Activated T-helper 17 cell treated with anti-CD3 and anti-CD28 coated beads, Interleukin-2, amount 50 U/mL, for 72 hours (primary cell): ENCODE data around the gene NRG3. TPM values are rescaled to one million over a fixed set of nuclear protein-coding genes. Genes with fewer than 3 reads are reported as not detected.
"Not testable (repeated sequence)": the region's sequence is repeated elsewhere in the genome, so short reads cannot be mapped to it uniquely, and the experiment has no call there.

Experiments used
- ATAC-seq: fragments of 150-1000 bp; cut with Tn5 transposase; replicated peaks from 2 replicates; pipeline ENCODE4 v1.10.0; 2021; ENCODE audit warnings: mild to moderate bottlenecking, moderate library complexity
- H3K27ac Mint-ChIP-seq: one replicate; pipeline ENCODE4 v1.8.0; 2022; ENCODE audit warnings: mixed read lengths
- H3K27me3 Mint-ChIP-seq: one replicate; pipeline ENCODE4 v1.8.0; 2022; ENCODE audit warnings: mixed read lengths
- H3K36me3 Mint-ChIP-seq: one replicate; pipeline ENCODE4 v1.8.0; 2022; ENCODE audit warnings: low read depth, mild to moderate bottlenecking, mixed read lengths
- H3K4me1 Mint-ChIP-seq: one replicate; pipeline ENCODE4 v1.8.0; 2022; ENCODE audit warnings: mixed read lengths
- H3K4me3 Mint-ChIP-seq: one replicate; pipeline ENCODE4 v1.8.0; 2022; ENCODE audit warnings: mild to moderate bottlenecking, mixed read lengths
- H3K9me3 Mint-ChIP-seq: one replicate; pipeline ENCODE4 v1.8.0; 2022; ENCODE audit warnings: mixed read lengths
- total RNA-seq, 2 donors: library from RNA; stranded (reverse); gene quantifications; one replicate each; pipeline ENCODE4 v1.2.3, GENCODE V29; 2022

The NRG3 gene
- total RNA-seq, 2 donors from 2014 or later, result not detected

- no peaks in the 10 kb centered on the region for H3K27me3 Mint-ChIP-seq
- no peaks in the 10 kb centered on the region for H3K36me3 Mint-ChIP-seq
- no peaks in the 10 kb centered on the region for H3K4me1 Mint-ChIP-seq
- no peak overlapping the region for H3K27ac Mint-ChIP-seq
- no peak overlapping the region for H3K4me3 Mint-ChIP-seq
- H3K9me3 Mint-ChIP-seq, result no peaks in the 10 kb centered on the region
- ATAC-seq, result no peak
These were observed 1047.1 kb downstream of the NRG3 start for GRCh38 chr10:82922046-82922445.

GRCh38 chr10:82922755-82923154 lies 1047.8 kb downstream of the NRG3 start:
- Mint-ChIP-seq H3K4me1 (no peaks in the 10 kb centered on the region), H3K27me3 (no peaks in the 10 kb centered on the region), H3K4me3 (no peak overlapping the region), H3K36me3 (no peaks in the 10 kb centered on the region), H3K27ac (no peak overlapping the region), H3K9me3 (no peaks in the 10 kb centered on the region)
- no peak for ATAC-seq

DNA sequence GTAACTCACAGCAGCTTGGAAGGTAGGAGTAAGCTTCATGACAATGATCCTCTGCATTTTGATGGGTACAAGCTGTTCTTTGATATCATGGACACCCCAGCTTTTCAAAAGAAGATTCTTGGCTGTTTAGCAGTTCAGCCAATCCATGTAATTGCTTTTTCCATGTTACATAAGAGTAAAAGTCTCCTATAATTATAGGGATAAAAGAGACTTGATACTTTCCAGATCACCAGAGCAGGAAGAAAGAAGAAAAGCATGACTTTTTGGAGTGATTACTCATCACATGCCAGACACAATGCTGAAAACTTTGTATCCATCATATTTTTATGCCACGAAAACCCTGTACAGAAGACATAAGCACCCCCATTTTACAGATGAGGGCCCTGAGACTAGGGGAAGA lies 1049.7 kb downstream of the NRG3 start:
- Mint-ChIP-seq H3K27me3 (no peaks in the 10 kb centered on the region), H3K4me3 (no peak overlapping the region), H3K4me1 (no peaks in the 10 kb centered on the region), H3K9me3 (peaks cover under 1% of the 10 kb centered on the region), H3K27ac (no peak overlapping the region), H3K36me3 (no peaks in the 10 kb centered on the region)
- ATAC-seq, result no peak

DNA sequence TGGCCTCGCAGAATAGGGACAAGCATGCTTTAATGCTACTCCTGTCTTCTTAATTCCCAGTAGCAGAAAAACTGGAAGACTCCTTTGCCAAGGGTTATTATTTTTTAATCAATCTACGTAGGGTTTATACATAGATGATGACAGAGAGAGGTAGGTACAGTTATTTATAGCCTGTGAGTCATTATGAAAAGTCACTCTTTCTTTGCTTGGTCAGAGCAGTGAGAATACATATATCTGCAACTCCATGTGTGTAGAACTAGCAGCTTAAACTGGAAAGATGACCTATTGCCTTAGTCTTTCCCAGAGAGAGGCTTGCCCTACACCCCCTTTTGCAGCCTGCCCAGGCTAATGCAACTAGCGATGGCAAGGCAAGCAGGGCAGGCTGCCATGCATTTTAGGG lies 1050.6 kb downstream of the NRG3 start:
- no peaks in the 10 kb centered on the region for H3K27me3 Mint-ChIP-seq
- no peak for ATAC-seq
- no peak overlapping the region for H3K4me3 Mint-ChIP-seq
- no peaks in the 10 kb centered on the region for H3K4me1 Mint-ChIP-seq
- H3K9me3 Mint-ChIP-seq, result peaks cover 3% of the 10 kb centered on the region
- H3K27ac Mint-ChIP-seq, result no peak overlapping the region
- H3K36me3 Mint-ChIP-seq, result no peaks in the 10 kb centered on the region

- H3K9me3 Mint-ChIP-seq, result peaks cover 7% of the 10 kb centered on the region
- H3K36me3 Mint-ChIP-seq, result no peaks in the 10 kb centered on the region
- H3K27ac Mint-ChIP-seq, result no peak overlapping the region
- H3K27me3 Mint-ChIP-seq, result no peaks in the 10 kb centered on the region
- no peak overlapping the region for H3K4me3 Mint-ChIP-seq
- no peaks in the 10 kb centered on the region for H3K4me1 Mint-ChIP-seq
- ATAC-seq, result no peak
These were observed 1057.5 kb downstream of the NRG3 start for GRCh38 chr10:82932451-82932850.

- Mint-ChIP-seq H3K9me3 (peaks cover 7% of the 10 kb centered on the region), H3K27ac (no peak overlapping the region), H3K27me3 (no peaks in the 10 kb centered on the region), H3K4me1 (no peaks in the 10 kb centered on the region), H3K4me3 (no peak overlapping the region), H3K36me3 (no peaks in the 10 kb centered on the region)
- ATAC-seq, result no peak
These were observed 1059.4 kb downstream of the NRG3 start for GRCh38 chr10:82934429-82934828.

GRCh38 chr10:82934947-82935346 lies 1060.0 kb downstream of the NRG3 start:
- no peaks in the 10 kb centered on the region for H3K4me1 Mint-ChIP-seq
- no peak for ATAC-seq
- no peaks in the 10 kb centered on the region for H3K27me3 Mint-ChIP-seq
- no peak overlapping the region for H3K4me3 Mint-ChIP-seq
- peaks cover 4% of the 10 kb centered on the region for H3K9me3 Mint-ChIP-seq
- H3K36me3 Mint-ChIP-seq, result no peaks in the 10 kb centered on the region
- H3K27ac Mint-ChIP-seq, result no peak overlapping the region

- H3K9me3 Mint-ChIP-seq, result peaks cover 4% of the 10 kb centered on the region
These were observed 1063.3 kb downstream of the NRG3 start for GRCh38 chr10:82938331-82938730.

DNA sequence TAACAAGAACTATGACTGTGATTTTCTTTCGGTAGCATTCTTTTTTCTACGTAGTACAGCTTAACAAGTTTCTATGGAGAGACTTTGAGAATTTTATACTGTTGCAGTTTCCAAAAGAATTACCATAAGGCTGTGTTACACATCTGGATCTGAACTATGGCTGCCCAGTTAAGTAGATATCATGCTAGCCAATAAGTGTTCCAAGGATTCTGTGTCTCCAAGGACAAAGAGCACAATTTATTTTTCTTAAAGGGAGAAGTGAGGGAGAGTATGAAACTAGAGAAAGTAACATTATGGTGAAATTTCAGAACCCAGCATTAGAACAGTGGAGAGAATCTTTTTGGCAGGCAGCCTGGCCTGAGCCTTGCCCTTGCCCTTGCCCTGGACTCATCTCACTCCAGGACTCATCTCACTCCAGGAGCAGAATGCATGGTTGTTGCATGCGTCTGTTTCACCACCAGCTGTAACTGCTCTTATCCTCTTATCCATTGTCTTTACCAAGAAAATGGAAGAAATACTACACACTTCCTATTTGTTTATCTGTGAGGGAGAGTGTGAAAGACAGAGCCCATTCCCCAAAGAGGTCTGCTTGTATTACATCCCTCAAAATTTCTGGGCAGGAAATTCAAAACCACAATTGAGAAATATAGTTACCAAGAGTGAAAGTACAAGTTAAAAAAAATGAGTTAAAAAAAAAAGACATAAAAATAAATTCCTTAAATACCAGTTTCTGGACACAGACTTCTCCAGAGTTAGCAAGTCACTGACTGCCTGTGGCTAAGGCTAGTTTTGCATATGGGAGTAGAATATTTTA lies 1067.5 kb downstream of the NRG3 start:
- H3K9me3 Mint-ChIP-seq, result peaks cover 9% of the 10 kb centered on the region
- H3K4me1 Mint-ChIP-seq, result no peaks in the 10 kb centered on the region
- no peaks in the 10 kb centered on the region for H3K36me3 Mint-ChIP-seq
- H3K4me3 Mint-ChIP-seq, result no peak overlapping the region
- H3K27ac Mint-ChIP-seq, result no peak overlapping the region
- H3K27me3 Mint-ChIP-seq, result no peaks in the 10 kb centered on the region
- no peak for ATAC-seq

More at GRCh38 chr10:82938331-82938730, 1063.3 kb downstream of the NRG3 start:
- no peak for ATAC-seq
- Mint-ChIP-seq H3K27me3 (no peaks in the 10 kb centered on the region), H3K27ac (no peak overlapping the region), H3K4me1 (no peaks in the 10 kb centered on the region), H3K36me3 (no peaks in the 10 kb centered on the region), H3K4me3 (no peak overlapping the region)

- no peak overlapping the region for H3K27ac Mint-ChIP-seq
- H3K36me3 Mint-ChIP-seq, result no peaks in the 10 kb centered on the region
- no peaks in the 10 kb centered on the region for H3K4me1 Mint-ChIP-seq
- H3K9me3 Mint-ChIP-seq, result peaks cover 9% of the 10 kb centered on the region
- H3K27me3 Mint-ChIP-seq, result no peaks in the 10 kb centered on the region
- no peak overlapping the region for H3K4me3 Mint-ChIP-seq
- ATAC-seq, result no peak
These were observed 1068.1 kb downstream of the NRG3 start for GRCh38 chr10:82943142-82943541.

DNA sequence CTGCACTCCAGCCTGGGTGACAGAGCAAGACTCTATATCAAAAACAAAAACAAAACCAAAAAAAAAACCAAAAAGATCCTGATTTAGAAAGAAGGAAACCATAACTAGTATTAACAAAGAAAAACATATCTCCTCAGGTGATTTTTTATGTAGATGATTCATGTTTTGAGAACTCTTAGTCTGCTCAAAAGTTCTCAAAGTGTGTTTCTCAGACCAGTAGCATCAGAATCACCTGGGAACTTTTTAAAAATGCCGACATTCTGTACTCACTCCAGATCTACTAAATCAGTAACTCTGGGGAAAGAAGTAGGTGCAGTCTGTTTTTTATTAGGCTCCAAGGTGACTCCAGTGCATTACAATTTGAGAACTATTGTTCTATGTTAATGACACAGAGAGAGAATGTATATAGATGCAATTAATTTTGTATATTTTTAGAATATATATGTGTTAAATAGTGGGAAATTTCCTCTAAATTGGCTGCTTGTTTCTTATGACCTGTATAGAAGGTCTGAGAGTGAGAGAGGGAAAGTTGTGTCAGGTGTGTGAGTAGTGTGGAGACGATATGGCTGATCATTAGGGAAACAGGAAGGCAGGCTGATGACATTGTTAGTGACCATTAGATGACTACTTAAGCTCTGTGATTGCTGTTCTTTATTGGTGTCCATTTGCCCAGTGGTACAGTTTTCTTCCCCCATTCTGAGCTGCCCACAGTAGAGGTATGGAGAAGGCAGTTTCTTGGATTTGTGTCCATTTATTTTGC lies 1075.0 kb downstream of the NRG3 start:
- no peaks in the 10 kb centered on the region for H3K4me1 Mint-ChIP-seq
- no peak for ATAC-seq
- no peaks in the 10 kb centered on the region for H3K36me3 Mint-ChIP-seq
- no peak overlapping the region for H3K4me3 Mint-ChIP-seq
- no peaks in the 10 kb centered on the region for H3K27me3 Mint-ChIP-seq
- H3K9me3 Mint-ChIP-seq, result peaks cover 10% of the 10 kb centered on the region
- no peak overlapping the region for H3K27ac Mint-ChIP-seq

- no peaks in the 10 kb centered on the region for H3K4me1 Mint-ChIP-seq
- H3K9me3 Mint-ChIP-seq, result peaks cover 6% of the 10 kb centered on the region
- ATAC-seq, result no peak
- no peaks in the 10 kb centered on the region for H3K36me3 Mint-ChIP-seq
- no peak overlapping the region for H3K27ac Mint-ChIP-seq
- H3K4me3 Mint-ChIP-seq, result no peak overlapping the region
- no peaks in the 10 kb centered on the region for H3K27me3 Mint-ChIP-seq
These were observed 1078.3 kb downstream of the NRG3 start for GRCh38 chr10:82953331-82953730.

GRCh38 chr10:82953909-82954308 lies 1078.9 kb downstream of the NRG3 start:
- Mint-ChIP-seq H3K36me3 (no peaks in the 10 kb centered on the region), H3K27ac (no peak overlapping the region), H3K4me3 (no peak overlapping the region), H3K4me1 (no peaks in the 10 kb centered on the region), H3K27me3 (no peaks in the 10 kb centered on the region), H3K9me3 (peaks cover 6% of the 10 kb centered on the region)
- no peak for ATAC-seq

GRCh38 chr10:82960421-82961060 lies 1085.5 kb downstream of the NRG3 start:
- not testable (repeated sequence) for H3K9me3 Mint-ChIP-seq, H3K27me3 Mint-ChIP-seq, ATAC-seq, H3K36me3 Mint-ChIP-seq, H3K27ac Mint-ChIP-seq, H3K4me3 Mint-ChIP-seq, H3K4me1 Mint-ChIP-seq

- Mint-ChIP-seq H3K36me3 (no peaks in the 10 kb centered on the region), H3K4me3 (no peak overlapping the region), H3K27ac (no peak overlapping the region), H3K9me3 (peaks cover 10% of the 10 kb centered on the region), H3K4me1 (no peaks in the 10 kb centered on the region), H3K27me3 (no peaks in the 10 kb centered on the region)
- no peak for ATAC-seq
These were observed 1086.9 kb downstream of the NRG3 start for GRCh38 chr10:82961864-82962263.
